Measurements from ENCODE around the gene BLZF1. TPM values are rescaled to one million over a fixed set of nuclear protein-coding genes. Genes with fewer than 3 reads are reported as not detected.

The BLZF1 gene
- total RNA-seq, 1 experiment from 2014 or later = 14.3 TPM

DNA sequence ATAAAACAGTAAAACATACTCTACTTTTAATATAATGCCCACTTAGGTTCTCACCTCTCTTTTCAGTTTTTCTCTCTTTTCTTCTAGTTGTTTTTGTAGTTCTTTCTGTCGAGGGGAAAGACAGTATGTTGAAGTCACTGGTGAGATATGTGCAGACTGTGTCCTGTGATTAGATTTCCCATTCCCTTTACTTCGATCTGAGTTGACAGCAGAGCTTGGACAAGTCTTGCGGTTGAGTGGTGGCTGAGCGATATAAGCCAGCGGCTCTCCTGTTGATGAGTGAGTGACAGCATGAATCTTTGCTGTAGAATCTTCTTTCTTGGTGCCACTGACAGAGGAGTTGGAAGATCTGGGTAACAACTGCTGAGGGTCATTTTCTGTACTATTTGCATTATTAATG, 53.3 kb downstream of the BLZF1 start:
- Histone ChIP-seq H3K4me1 (ENCODE audit: insufficient read depth, low read length) (no peaks in the 10 kb centered on the region), H2BK120ac (ENCODE audit: low read depth, low read length, poor library complexity, severe bottlenecking) (no peak overlapping the region), H3K4me2 (ENCODE audit: insufficient read depth, insufficient read length, low read length) (no peak overlapping the region), H3K56ac (ENCODE audit: insufficient read length, low read depth, low read length) (no peak overlapping the region), H4K8ac (replicated peaks; ENCODE audit: insufficient read length, low read depth, low read length) (no peak overlapping the region), H2BK5ac (ENCODE audit: insufficient read length, low read length) (no peak overlapping the region), H4K20me1 (ENCODE audit: control insufficient read depth, insufficient read depth, insufficient read length) (no peaks in the 10 kb centered on the region), H2AFZ (ENCODE audit: low read length) (no peak overlapping the region), H3K27ac (ENCODE audit: insufficient read length, low read depth, low read length) (no peak overlapping the region), H3T11ph (ENCODE audit: low read length) (no peak overlapping the region), H2BK12ac (ENCODE audit: insufficient read length, low read depth, low read length) (no peak overlapping the region), H3K27me3 (ENCODE audit: insufficient read depth, low read length) (no peaks in the 10 kb centered on the region), H2BK15ac (ENCODE audit: low read depth, low read length) (no peak overlapping the region), H3K23me2 (ENCODE audit: insufficient read length, low read depth, low read length, poor library complexity, severe bottlenecking) (no peaks in the 10 kb centered on the region), H3K9me3 (ENCODE audit: control insufficient read depth, low read depth, low read length) (no peaks in the 10 kb centered on the region), H3K4ac (ENCODE audit: low read depth, low read length) (no peak overlapping the region), H4K91ac (ENCODE audit: insufficient read length, low read depth, low read length) (no peak overlapping the region), H3K9ac (ENCODE audit: extremely low read depth, insufficient read length, low read length) (no peak overlapping the region), H3K18ac (ENCODE audit: insufficient read length, low read depth, low read length) (no peak overlapping the region), H2BK20ac (ENCODE audit: low read depth, low read length, poor library complexity, severe bottlenecking) (no peak overlapping the region), H3K79me2 (ENCODE audit: insufficient read depth, low read length) (no peaks in the 10 kb centered on the region), H3K79me1 (ENCODE audit: insufficient read depth, low read depth, low read length, poor library complexity, severe bottlenecking) (no peaks in the 10 kb centered on the region), H4K5ac (ENCODE audit: insufficient read length, low read depth, low read length) (no peak overlapping the region), H3K14ac (ENCODE audit: insufficient read depth, low read length) (no peak overlapping the region), H2AK5ac (ENCODE audit: insufficient read length, low read length) (no peak overlapping the region), H3K23ac (ENCODE audit: insufficient read length, low read depth, low read length) (no peak overlapping the region)
- H3K4me3 Mint-ChIP-seq = no peak overlapping the region
- H3K27ac Mint-ChIP-seq = no peak overlapping the region
- WGBS (ENCODE audit: extremely low coverage, insufficient read length, low lambda C conversion rate) = no CpG with 5 or more reads among the region's 5 CpGs
- H3K27me3 Mint-ChIP-seq (ENCODE audit: low read depth) = no peaks in the 10 kb centered on the region
- no peak for DNase-seq
- H3K4me1 Mint-ChIP-seq = peaks cover 4% of the 10 kb centered on the region in 2 experiments; a peak in 3 of 4 replicates
- no peak for TF ChIP-seq CTCF (conservative IDR thresholded peaks at IDR 0.05)
- H3K36me3 Mint-ChIP-seq (ENCODE audit: insufficient read depth in 1 of 3, low read depth in 3 of 3) = no peaks in the 10 kb centered on the region
- H3K9me3 Mint-ChIP-seq = no peaks in the 10 kb centered on the region
